ENCODE results near the gene THYN1.

GRCh38 chr11:134228625-134229024 is 24.5 kb downstream of the THYN1 start:
- no peak for TF ChIP-seq CTCF (IDR thresholded peaks at IDR 0.05)
- TF ChIP-seq POLR2A (IDR thresholded peaks at IDR 0.05), result no peak

Measured in adrenal gland (tissue), 5 donors.